Loucy (cell line): ENCODE measurements around the gene FAM114A2.

Source experiments
- CTCF ChIP-seq: fragments of 200-600 bp; sonication (generic); conservative IDR thresholded peaks from 2 replicates; pipeline ENCODE4 v1.5.1; 2014; ENCODE audit warnings: mild to moderate bottlenecking, antibody characterized with exemption, low read length
- EZH2phosphoT487 ChIP-seq: fragments of 200-600 bp; IDR thresholded peaks from 2 replicates; pipeline ENCODE4 v1.6.1; 2018; ENCODE audit warnings: antibody characterized with exemption, mild to moderate bottlenecking, moderate library complexity, borderline replicate concordance

DNA sequence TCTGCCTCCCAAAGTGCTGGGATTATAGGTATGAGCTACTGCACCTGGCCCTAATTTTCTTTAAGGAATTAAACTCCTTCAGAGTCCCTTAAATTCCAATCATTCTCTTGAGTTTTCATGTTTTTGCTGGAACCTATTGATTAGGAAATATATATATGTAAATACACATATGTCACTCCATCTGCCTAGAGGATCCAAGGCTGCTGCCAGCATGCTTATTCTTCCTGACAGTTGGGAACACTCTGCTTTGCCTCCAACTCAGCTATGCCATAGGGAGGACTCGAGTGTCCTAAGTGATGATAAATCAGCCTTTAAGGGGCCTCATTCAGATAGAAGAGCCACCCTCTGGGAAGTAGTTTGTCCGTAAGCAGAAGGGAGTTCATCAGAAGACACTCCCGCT is 21.9 kb upstream of the FAM114A2 start:
- TF ChIP-seq CTCF (no peak), EZH2phosphoT487 (no peak)
